ENCODE results near the gene ZC3H4. TPM values are rescaled to one million over a fixed set of nuclear protein-coding genes. Genes with fewer than 3 reads are reported as not detected.
A peak's percentile ranks its signal among the peaks of the same experiment; 100 is the strongest.

ZC3H4 gene
- total and polyA plus RNA-seq, 9 of the 15 experiments (the other 6 are each of a cell fraction or from before 2014, with no cell fraction given) = 2.2 to 75.6 (median 18.3) TPM

- FAIRE-seq (no peak), DNase-seq (ENCODE audit: extremely low read depth in 1 of 4, low spot score in 3 of 4) (no peak), ATAC-seq (no peak)
- Histone ChIP-seq H3K4me1 (replicated peaks in 1 of 2; ENCODE audit: control insufficient read depth in 2 of 2, insufficient read depth in 2 of 2, low read length in 2 of 2) (peaks cover 20 to 29% of the 10 kb centered on the region in 2 experiments), H4K20me1 (replicated peaks; ENCODE audit: control insufficient read depth, insufficient read depth, low read length) (no peaks in the 10 kb centered on the region), H3K9ac (ENCODE audit: insufficient read depth in 1 of 2, low read depth in 2 of 2, low read length in 2 of 2) (peak overlapping the region; percentile 98 to 99), H3K9me3 (replicated peaks; ENCODE audit: control insufficient read depth, insufficient read depth, low read depth, low read length) (no peaks in the 10 kb centered on the region), H2AFZ (ENCODE audit: low read depth, low read length) (0 out of 2 replicates have a peak overlapping the region, but pooled peaks have one; percentile 40), H3K27me3 (ENCODE audit: control insufficient read depth in 2 of 2, insufficient read depth in 2 of 2, low read length in 2 of 2) (no peaks in the 10 kb centered on the region), H3K36me3 (ENCODE audit: control insufficient read depth, insufficient read depth, low read length) (peaks cover 28% of the 10 kb centered on the region; the same call in 2 of the 3 replicates), H3K79me2 (ENCODE audit: control insufficient read depth, insufficient read depth, low read length) (peaks cover 57% of the 10 kb centered on the region), H3K9me1 (ENCODE audit: control insufficient read depth, insufficient read depth, low read length) (no peaks in the 10 kb centered on the region), H3K4me2 (ENCODE audit: insufficient read depth, low read length) (peak overlapping the region; percentile 88), H3K4me3 (peak overlapping the region; percentile 89), H3K27ac (ENCODE audit: extremely low read depth, low read depth, low read length) (peak overlapping the region; percentile 96)
- WGBS (ENCODE audit: insufficient coverage, low coverage, missing lambda C conversion rate) = 0% methylated on average over 11 of the region's 24 CpGs
- ChIA-PET POLR2A (interaction anchor here (0.6 to 1.5 kb wide), 2 partner anchors 29 to 76 kb away, joined by 3 to 4 read pairs; no protein-coding TSS in a partner anchor), CTCF (ENCODE audit: low intra/inter-chr PET ratio) (no interaction called here)
- no TSS peak for BruUV-seq (replicated peaks)
- in situ Hi-C loops (cut with MboI) = no loop called here
- intact Hi-C loops (cut with micrococcal nuclease) = loop anchor here (2.0 to 5.0 kb wide), 2 partner anchors 19 to 249 kb away; partner anchors contain the start of genes ARHGAP35 and SAE1
- TF ChIP-seq ZBTB33 (CRISPR knock-in tag; IDR thresholded peaks at IDR 0.05) (0 out of 2 replicates have a peak, but pooled peaks have one; percentile 9), POLR2AphosphoS2 (IDR thresholded peaks at IDR 0.05; ENCODE audit: low read length) (no peak), RBM22 (IDR thresholded peaks at IDR 0.05; ENCODE audit: low read depth, low read length, poor library complexity, severe bottlenecking) (peak; percentile 92), SRSF3 (IDR thresholded peaks at IDR 0.05; ENCODE audit: insufficient read depth, low read length) (peak; percentile 55; the same call in 1 of the 2 replicates), CAMTA2 (CRISPR knock-in tag; conservative IDR thresholded peaks at IDR 0.05) (no peak), ZNF41 (CRISPR knock-in tag; conservative IDR thresholded peaks at IDR 0.05) (no peak), CCNT2 (IDR thresholded peaks at IDR 0.05; ENCODE audit: borderline replicate concordance, extremely low read depth, insufficient read length, low read depth, low read length) (peak; percentile 66), SIN3B (IDR thresholded peaks at IDR 0.05; ENCODE audit: low read depth) (peak; percentile 48; the same call in 1 of the 2 replicates), ARID4B (CRISPR knock-in tag; IDR thresholded peaks at IDR 0.05) (0 out of 2 replicates have a peak, but pooled peaks have one; percentile 9), MNT (conservative IDR thresholded peaks at IDR 0.05) (peak in 1 of 2 experiments; percentile 60; a peak in 2 of 4 replicates), HMGN3 (IDR thresholded peaks at IDR 0.05; ENCODE audit: borderline replicate concordance, extremely low read depth, insufficient read length, low read depth, low read length) (peak; percentile 75), TAF15 (IDR thresholded peaks at IDR 0.05; ENCODE audit: low read depth, low read length) (no peak), ATF1 (CRISPR knock-in tag; IDR thresholded peaks at IDR 0.05) (no peak), ATF1 (tag; IDR thresholded peaks at IDR 0.05) (no peak)
Observed at GRCh38 chr19:47111682-47112165, 1.9 kb downstream of the ZC3H4 start.
